Endothelial cell of umbilical vein (primary cell): ENCODE results near the gene PRKACB. TPM values are rescaled to one million over a fixed set of nuclear protein-coding genes. Genes with fewer than 3 reads are reported as not detected.

Experiments
- BruUV-seq: library from RNA; stranded (reverse); fragments of 400-500 nt; replicated peaks from 2 replicates; lab custom pipeline; 2021; lab: Mats Ljungman, UMichigan
- CTCF ChIA-PET: fragments of 300-600, 350-600 bp; sonication (Branson Sonifier 250); formaldehyde crosslinking; loops from one replicate; lab custom pipeline; 2021; ENCODE audit warnings: antibody characterized with exemption, inconsistent platforms; lab: Charles Lee
- POLR2A ChIA-PET: fragments of 300-600, 350-600 bp; sonication (Branson Sonifier 250); formaldehyde crosslinking; loops from one replicate; lab custom pipeline; 2021; ENCODE audit warnings: antibody characterized with exemption, inconsistent platforms; lab: Charles Lee
- DNase-seq: peaks from one replicate; pipeline ENCODE4 v3.0.0-alpha.2; 2011; ENCODE audit warnings: low read depth, low spot score
- FAIRE-seq: peaks from 2 replicates; lab custom pipeline; 2011; peaks lifted over from hg19 to GRCh38; lab: Jason Lieb, UNC
- H2AFZ ChIP-seq: 2 replicates; pipeline ENCODE4 v1.6.0; 2012; ENCODE audit warnings: low read depth, low read length, control low read depth, inconsistent platforms
- H3K27ac ChIP-seq: 2 replicates; pipeline ENCODE4 v1.5.1; 2011; ENCODE audit warnings: low read depth, mild to moderate bottlenecking, control low read depth, low read length, moderate library complexity; ENCODE audit not compliant: insufficient read depth
- H3K27me3 ChIP-seq, 2 experiments: 2 replicates each; pipeline versions ENCODE4 v1.6.0 to v1.6.1; 2011; ENCODE audit warnings: low read length in 2 of 2, mixed read lengths in 1 of 2; ENCODE audit not compliant: control insufficient read depth in 2 of 2, insufficient read depth in 2 of 2
- H3K36me3 ChIP-seq, 2 experiments: 2 replicates in 1 of 2; 3 replicates in 1 of 2; pipeline ENCODE4 v1.5.1; 2011; ENCODE audit warnings: low read length in 2 of 2, mild to moderate bottlenecking in 1 of 2, moderate library complexity in 1 of 2; ENCODE audit not compliant: control insufficient read depth in 2 of 2, insufficient read depth in 2 of 2; ENCODE audit errors: extremely low read depth in 1 of 2
- H3K4me1 ChIP-seq: 3 replicates; pipeline ENCODE4 v1.5.1; 2011; ENCODE audit warnings: mild to moderate bottlenecking, low read length; ENCODE audit not compliant: control insufficient read depth, insufficient read depth; ENCODE audit errors: extremely low read depth
- H3K4me2 ChIP-seq: 2 replicates; pipeline ENCODE4 v1.6.1; 2011; ENCODE audit warnings: low read length, control low read depth, mixed read lengths; ENCODE audit not compliant: insufficient read depth
- H3K4me3 ChIP-seq, 3 experiments: fragments of 200-600 bp in 1 of 3; sonication (generic), shearing (Covaris generic) in 1 of 3; replicated peaks in 1 of 3; 2 replicates each; pipeline ENCODE4 v1.5.1; 2011 to 2016; ENCODE audit warnings: control low read depth in 3 of 3, low read length in 3 of 3, mild to moderate bottlenecking in 2 of 3, inconsistent platforms in 1 of 3, low read depth in 1 of 3, moderate library complexity in 1 of 3; ENCODE audit not compliant: insufficient read depth in 1 of 3
- H3K79me2 ChIP-seq: 2 replicates; pipeline ENCODE4 v1.6.0; 2012; ENCODE audit warnings: low read length, inconsistent platforms; ENCODE audit not compliant: control insufficient read depth, insufficient read depth
- H3K9ac ChIP-seq: replicated peaks from 2 replicates; pipeline ENCODE3; 2011; ENCODE audit warnings: low read length, control low read depth; ENCODE audit not compliant: insufficient read depth; ENCODE audit errors: extremely low read depth
- H3K9me1 ChIP-seq: replicated peaks from 3 replicates; pipeline ENCODE4 v1.6.0; 2011; ENCODE audit warnings: mild to moderate bottlenecking, low read length; ENCODE audit not compliant: control insufficient read depth, insufficient read depth; ENCODE audit errors: extremely low read depth
- H3K9me3 ChIP-seq: replicated peaks from 2 replicates; pipeline ENCODE4 v1.5.1; 2012; ENCODE audit warnings: low read length, inconsistent platforms; ENCODE audit not compliant: control insufficient read depth, insufficient read depth
- H4K20me1 ChIP-seq: replicated peaks from 2 replicates; pipeline ENCODE3; 2011; ENCODE audit warnings: mild to moderate bottlenecking, low read length; ENCODE audit not compliant: control insufficient read depth, insufficient read depth; ENCODE audit errors: extremely low read depth
- EZH2 ChIP-seq: IDR thresholded peaks from 2 replicates; pipeline ENCODE4 v1.6.1; 2012; ENCODE audit warnings: borderline replicate concordance, low read depth, mild to moderate bottlenecking, moderate library complexity, low read length, inconsistent platforms; ENCODE audit not compliant: severe bottlenecking
- FOS ChIP-seq: IDR thresholded peaks from 2 replicates; pipeline ENCODE4 v1.6.1; 2011; ENCODE audit warnings: mild to moderate bottlenecking, low read length, moderate library complexity, borderline replicate concordance; ENCODE audit not compliant: insufficient read depth
- GATA2 ChIP-seq: IDR thresholded peaks from 2 replicates; pipeline ENCODE4 v1.7.0; 2011; ENCODE audit warnings: low read depth, mild to moderate bottlenecking, moderate library complexity, mixed read lengths, low read length; ENCODE audit not compliant: insufficient read length, insufficient read depth
- JUN ChIP-seq: IDR thresholded peaks from 2 replicates; pipeline ENCODE4 v1.6.1; 2011; ENCODE audit warnings: borderline replicate concordance, low read depth; ENCODE audit not compliant: insufficient read length, insufficient read depth
- MYC ChIP-seq: IDR thresholded peaks from one replicate; pipeline ENCODE4 v1.6.1; 2011; ENCODE audit warnings: mild to moderate bottlenecking, low read depth, low read length
- POLR2A ChIP-seq: IDR thresholded peaks from 2 replicates; pipeline ENCODE4 v1.6.1; 2012; ENCODE audit warnings: low read depth, mild to moderate bottlenecking, control low read depth, low read length
- POLR2AphosphoS5 ChIP-seq: IDR thresholded peaks from 2 replicates; pipeline ENCODE4 v1.6.1; 2012; ENCODE audit warnings: low read depth, mild to moderate bottlenecking, control low read depth, low read length, moderate library complexity; ENCODE audit not compliant: insufficient read depth
- dilution Hi-C: fragments of 300-500 bp; cut with MboI; formaldehyde crosslinking; loops from one replicate; pipeline ENCODE4 v1.15.0; 2019; ENCODE audit warnings: low sequenced_read_pairs; ENCODE audit not compliant: extremely low pct_ligation_motif_present
- intact Hi-C: fragments of 100-400 bp; cut with micrococcal nuclease; formaldehyde crosslinking; loops from one replicate; pipeline ENCODE4 v1.10.0; 2022
- polyA plus RNA-seq, 4 experiments: library from polyadenylated mRNA; depleted of rRNA in 3 of 4; stranded (reverse) in 3 of 4; unstranded in 1 of 4; fragments of >200 nt; gene quantifications; 2 replicates each; pipeline versions ENCODE4 v1.2.1 to v1.2.3, GENCODE V29; 2011 to 2012; ENCODE audit warnings: missing spikeins in 1 of 4
- total RNA-seq: library from RNA; stranded (reverse); gene quantifications from 2 replicates; pipeline ENCODE4 v1.2.3, GENCODE V29; 2021
- TF ChIP-seq, protein P1 (sequence below): IDR thresholded peaks from 2 replicates; pipeline ENCODE4 v1.6.1; 2011; ENCODE audit not compliant: insufficient read depth, insufficient read length
- TF ChIP-seq, protein P2 (sequence below), 2 donors: IDR thresholded peaks; 1 replicate in 1 of 2; 2 replicates in 1 of 2; pipeline ENCODE4 v1.5.1; 2011; ENCODE audit warnings: low read length in 2 of 2, mild to moderate bottlenecking in 2 of 2, moderate library complexity in 2 of 2, control low read depth in 1 of 2, inconsistent platforms in 1 of 2, low read depth in 1 of 2; ENCODE audit not compliant: insufficient read depth in 1 of 2; ENCODE audit errors: extremely low read depth in 1 of 2

Gene PRKACB
- total and polyA plus RNA-seq, 2 donors (not counting 3 experiments of a cell fraction or from before 2014, with no cell fraction given) = 19.1 to 77.5 TPM

- dilution Hi-C loops = no loop called here
- ChIA-PET CTCF (interaction anchor here (1.4 to 13.6 kb wide), 3 partner anchors 175 to 815 kb away, joined by 3 to 231 read pairs (median 3); no protein-coding TSS in a partner anchor), POLR2A (no interaction called here)
- no peak for FAIRE-seq
- Histone ChIP-seq H3K36me3 (no peaks in the 10 kb centered on the region), H3K27ac (no peak overlapping the region), H3K9me3 (no peaks in the 10 kb centered on the region), H2AFZ (no peak overlapping the region), H3K4me2 (no peak overlapping the region), H3K79me2 (no peaks in the 10 kb centered on the region), H3K4me1 (no peaks in the 10 kb centered on the region), H3K27me3 (no peaks in the 10 kb centered on the region), H3K9me1 (no peaks in the 10 kb centered on the region), H3K4me3 (no peak overlapping the region), H4K20me1 (no peaks in the 10 kb centered on the region), H3K9ac (no peak overlapping the region)
- intact Hi-C loops = loop anchor here (5.0 kb wide), 2 partner anchors 124 to 816 kb away; partner anchors contain the start of gene TTLL7
- BruUV-seq = no TSS peak
- no peak for DNase-seq
- TF ChIP-seq FOS (no peak), EZH2 (no peak), GATA2 (no peak), POLR2A (no peak), MYC (no peak), JUN (no peak), POLR2AphosphoS5 (no peak)
- TF ChIP-seq, protein P1, sequence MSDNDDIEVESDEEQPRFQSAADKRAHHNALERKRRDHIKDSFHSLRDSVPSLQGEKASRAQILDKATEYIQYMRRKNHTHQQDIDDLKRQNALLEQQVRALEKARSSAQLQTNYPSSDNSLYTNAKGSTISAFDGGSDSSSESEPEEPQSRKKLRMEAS = no peak
- TF ChIP-seq, protein P2, sequence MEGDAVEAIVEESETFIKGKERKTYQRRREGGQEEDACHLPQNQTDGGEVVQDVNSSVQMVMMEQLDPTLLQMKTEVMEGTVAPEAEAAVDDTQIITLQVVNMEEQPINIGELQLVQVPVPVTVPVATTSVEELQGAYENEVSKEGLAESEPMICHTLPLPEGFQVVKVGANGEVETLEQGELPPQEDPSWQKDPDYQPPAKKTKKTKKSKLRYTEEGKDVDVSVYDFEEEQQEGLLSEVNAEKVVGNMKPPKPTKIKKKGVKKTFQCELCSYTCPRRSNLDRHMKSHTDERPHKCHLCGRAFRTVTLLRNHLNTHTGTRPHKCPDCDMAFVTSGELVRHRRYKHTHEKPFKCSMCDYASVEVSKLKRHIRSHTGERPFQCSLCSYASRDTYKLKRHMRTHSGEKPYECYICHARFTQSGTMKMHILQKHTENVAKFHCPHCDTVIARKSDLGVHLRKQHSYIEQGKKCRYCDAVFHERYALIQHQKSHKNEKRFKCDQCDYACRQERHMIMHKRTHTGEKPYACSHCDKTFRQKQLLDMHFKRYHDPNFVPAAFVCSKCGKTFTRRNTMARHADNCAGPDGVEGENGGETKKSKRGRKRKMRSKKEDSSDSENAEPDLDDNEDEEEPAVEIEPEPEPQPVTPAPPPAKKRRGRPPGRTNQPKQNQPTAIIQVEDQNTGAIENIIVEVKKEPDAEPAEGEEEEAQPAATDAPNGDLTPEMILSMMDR (IDR thresholded peaks at IDR 0.05; ENCODE audit: extremely low read depth in 1 of 2, insufficient read depth in 1 of 2, low read depth in 1 of 2, low read length in 2 of 2) = no peak
Observed at GRCh38 chr1:84121360-84121759, 22.7 kb upstream of the PRKACB start.
